Caco-2 (cell line): ENCODE measurements around the gene SETDB1. TPM values are rescaled to one million over a fixed set of nuclear protein-coding genes. Genes with fewer than 3 reads are reported as not detected.

Experiments
- BruUV-seq: library from RNA; stranded (reverse); fragments of 400-500 nt; replicated peaks from 2 replicates; lab custom pipeline; 2021; lab: Mats Ljungman, UMichigan
- CTCF ChIA-PET: fragments of 300-600 bp; sonication (Branson Sonifier 250); formaldehyde crosslinking; loops from one replicate; lab custom pipeline; 2022; ENCODE audit warnings: antibody characterized with exemption; lab: Charles Lee
- POLR2A ChIA-PET: fragments of 300-600 bp; sonication (Branson Sonifier 250); formaldehyde crosslinking; loops from one replicate; lab custom pipeline; 2022; ENCODE audit warnings: antibody characterized with exemption; lab: Charles Lee
- DNase-seq, 2 experiments: peaks; one replicate each; pipeline versions ENCODE4 v3.0.0 to v3.0.0-alpha.2; 2020 to 2022
- H3K27me3 ChIP-seq: replicated peaks from 2 replicates; pipeline ENCODE4 v1.6.0; 2011; ENCODE audit warnings: low read length; ENCODE audit not compliant: control insufficient read depth, insufficient read depth
- H3K36me3 ChIP-seq: 2 replicates; pipeline ENCODE4 v1.5.1; 2011; ENCODE audit warnings: low read length; ENCODE audit not compliant: control insufficient read depth, insufficient read depth
- H3K4me1 ChIP-seq: fragments of 250-450 bp; sonication (Bioruptor Pico); 2 replicates; pipeline ENCODE4 v1.5.1; 2020; ENCODE audit warnings: mild to moderate bottlenecking
- H3K4me3 ChIP-seq: 2 replicates; pipeline ENCODE4 v1.5.1; 2011; ENCODE audit warnings: low read depth, mild to moderate bottlenecking, control low read depth, low read length
- H3K9me3 ChIP-seq: fragments of 250-450 bp; sonication (Bioruptor Pico); 2 replicates; pipeline ENCODE4 v1.5.1; 2020; ENCODE audit warnings: mild to moderate bottlenecking, moderate library complexity
- H3K27ac Mint-ChIP-seq: one replicate; pipeline ENCODE4 v1.8.0; 2022; ENCODE audit warnings: mixed read lengths; ENCODE audit not compliant: unreplicated experiment
- H3K27me3 Mint-ChIP-seq: one replicate; pipeline ENCODE4 v1.8.0; 2022; ENCODE audit warnings: mixed read lengths; ENCODE audit not compliant: insufficient read depth, unreplicated experiment
- H3K36me3 Mint-ChIP-seq: one replicate; pipeline ENCODE4 v1.8.0; 2022; ENCODE audit warnings: mild to moderate bottlenecking, mixed read lengths; ENCODE audit not compliant: insufficient read depth, unreplicated experiment
- H3K4me1 Mint-ChIP-seq: one replicate; pipeline ENCODE4 v1.8.0; 2022; ENCODE audit warnings: low read depth, mixed read lengths; ENCODE audit not compliant: unreplicated experiment
- H3K4me3 Mint-ChIP-seq: one replicate; pipeline ENCODE4 v1.8.0; 2022; ENCODE audit warnings: mild to moderate bottlenecking, moderate library complexity, mixed read lengths; ENCODE audit not compliant: unreplicated experiment
- H3K9me3 Mint-ChIP-seq: one replicate; pipeline ENCODE4 v1.8.0; 2022; ENCODE audit warnings: mixed read lengths; ENCODE audit not compliant: unreplicated experiment
- intact Hi-C: fragments of 100-400 bp; cut with micrococcal nuclease; formaldehyde crosslinking; loops from one replicate; pipeline ENCODE4 v1.10.0; 2022; ENCODE audit not compliant: unreplicated experiment
- total RNA-seq: library from RNA; stranded (reverse); gene quantifications from 2 replicates; pipeline ENCODE4 v1.2.3, GENCODE V29; 2022
- TF ChIP-seq, protein P1 (sequence below), 2 experiments: fragments of 200-600 bp in 1 of 2; IDR thresholded peaks; 1 replicate in 1 of 2; 2 replicates in 1 of 2; pipeline versions ENCODE4 v1.5.1 to v1.8.0; 2011 to 2022; ENCODE audit warnings: antibody characterized with exemption in 1 of 2, control low read depth in 1 of 2, inconsistent platforms in 1 of 2, low read depth in 1 of 2, low read length in 1 of 2, mild to moderate bottlenecking in 1 of 2, moderate library complexity in 1 of 2; ENCODE audit not compliant: insufficient read depth in 1 of 2, severe bottlenecking in 1 of 2, unreplicated experiment in 1 of 2

SETDB1 gene
- total RNA-seq, 1 experiment from 2014 or later, result 45.0 TPM

DNA sequence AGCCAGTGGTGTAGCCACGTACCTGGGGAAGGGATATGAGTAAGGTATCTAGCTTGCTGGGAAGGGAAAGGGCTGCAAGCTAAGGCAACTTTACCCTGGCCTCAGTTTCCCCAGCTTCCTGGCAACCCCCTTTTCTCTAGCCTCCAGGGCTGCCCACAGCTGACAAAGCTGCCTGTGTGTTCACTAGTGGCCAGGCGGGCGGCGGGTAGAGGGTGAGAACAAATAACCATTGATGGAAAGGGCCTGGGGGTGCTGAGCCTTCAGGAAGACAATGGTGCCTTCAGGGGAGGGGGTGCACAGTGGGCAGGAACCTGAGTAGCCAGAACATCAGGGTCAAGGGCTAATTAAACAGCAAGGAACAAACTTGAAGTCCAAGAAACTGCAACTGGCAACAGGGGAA lies 42.3 kb downstream of the SETDB1 start:
- Histone ChIP-seq H3K9me3 (no peaks in the 10 kb centered on the region), H3K36me3 (peaks cover 14% of the 10 kb centered on the region), H3K27me3 (no peaks in the 10 kb centered on the region), H3K4me3 (no peak overlapping the region), H3K4me1 (peaks cover 39% of the 10 kb centered on the region)
- CTCF ChIA-PET, result no interaction called here
- Mint-ChIP-seq H3K27me3 (no peaks in the 10 kb centered on the region), H3K9me3 (no peaks in the 10 kb centered on the region), H3K27ac (peak overlapping the region; percentile 53), H3K4me3 (peak overlapping the region; percentile 32), H3K4me1 (peaks cover 54% of the 10 kb centered on the region), H3K36me3 (peaks cover 85% of the 10 kb centered on the region)
- TF ChIP-seq, protein P1, sequence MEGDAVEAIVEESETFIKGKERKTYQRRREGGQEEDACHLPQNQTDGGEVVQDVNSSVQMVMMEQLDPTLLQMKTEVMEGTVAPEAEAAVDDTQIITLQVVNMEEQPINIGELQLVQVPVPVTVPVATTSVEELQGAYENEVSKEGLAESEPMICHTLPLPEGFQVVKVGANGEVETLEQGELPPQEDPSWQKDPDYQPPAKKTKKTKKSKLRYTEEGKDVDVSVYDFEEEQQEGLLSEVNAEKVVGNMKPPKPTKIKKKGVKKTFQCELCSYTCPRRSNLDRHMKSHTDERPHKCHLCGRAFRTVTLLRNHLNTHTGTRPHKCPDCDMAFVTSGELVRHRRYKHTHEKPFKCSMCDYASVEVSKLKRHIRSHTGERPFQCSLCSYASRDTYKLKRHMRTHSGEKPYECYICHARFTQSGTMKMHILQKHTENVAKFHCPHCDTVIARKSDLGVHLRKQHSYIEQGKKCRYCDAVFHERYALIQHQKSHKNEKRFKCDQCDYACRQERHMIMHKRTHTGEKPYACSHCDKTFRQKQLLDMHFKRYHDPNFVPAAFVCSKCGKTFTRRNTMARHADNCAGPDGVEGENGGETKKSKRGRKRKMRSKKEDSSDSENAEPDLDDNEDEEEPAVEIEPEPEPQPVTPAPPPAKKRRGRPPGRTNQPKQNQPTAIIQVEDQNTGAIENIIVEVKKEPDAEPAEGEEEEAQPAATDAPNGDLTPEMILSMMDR (IDR thresholded peaks at IDR 0.05; ENCODE audit: insufficient read depth in 1 of 2, low read depth in 1 of 2, low read length in 1 of 2, severe bottlenecking in 1 of 2, unreplicated experiment in 1 of 2), result no peak
- POLR2A ChIA-PET, result no interaction called here
- BruUV-seq, result no TSS peak
- DNase-seq, result no peak
- intact Hi-C loops, result no loop called here

DNA sequence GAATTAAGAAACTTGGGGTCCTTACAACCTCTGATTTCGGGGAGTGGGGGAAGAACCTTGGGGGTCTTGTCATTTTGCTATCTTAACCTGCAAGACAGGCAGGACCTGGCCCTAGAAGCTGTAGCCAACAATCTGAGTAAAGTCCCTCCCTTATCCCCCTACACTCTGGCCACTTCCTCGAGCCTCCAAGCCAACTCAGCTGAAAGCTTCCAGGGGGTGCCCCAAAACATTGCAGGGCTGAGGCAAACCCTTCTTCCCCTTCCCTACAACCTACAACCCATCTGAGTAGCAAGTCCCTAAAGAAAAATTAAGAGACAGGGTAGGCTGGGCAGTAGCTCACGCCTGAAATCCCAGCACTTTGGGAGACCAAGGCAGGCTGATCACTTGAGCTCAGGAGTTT lies 43.5 kb downstream of the SETDB1 start:
- Mint-ChIP-seq H3K4me1 (peaks cover 50% of the 10 kb centered on the region), H3K4me3 (no peak overlapping the region), H3K27me3 (no peaks in the 10 kb centered on the region), H3K27ac (no peak overlapping the region), H3K36me3 (peaks cover 75% of the 10 kb centered on the region), H3K9me3 (no peaks in the 10 kb centered on the region)
- Histone ChIP-seq H3K9me3 (no peaks in the 10 kb centered on the region), H3K4me1 (peaks cover 39% of the 10 kb centered on the region), H3K27me3 (no peaks in the 10 kb centered on the region), H3K36me3 (peaks cover 12% of the 10 kb centered on the region), H3K4me3 (no peak overlapping the region)
- CTCF ChIA-PET, result interaction anchor here (0.7 kb wide), 1 partner anchor 28 kb away, joined by 4 read pairs; no protein-coding TSS in a partner anchor
- TF ChIP-seq, protein P1 (IDR thresholded peaks at IDR 0.05; ENCODE audit: insufficient read depth in 1 of 2, low read depth in 1 of 2, low read length in 1 of 2, severe bottlenecking in 1 of 2, unreplicated experiment in 1 of 2), result no peak
- no TSS peak for BruUV-seq
- POLR2A ChIA-PET, result interaction anchor here (3.1 kb wide), 1 partner anchor 12 kb away, joined by 19 read pairs; the partner anchor contains the start of gene ANXA9
- intact Hi-C loops, result loop anchor here (10.0 kb wide), 1 partner anchor 405 kb away; no protein-coding TSS in a partner anchor
- DNase-seq, result no peak

GRCh38 chr1:150970808-150971582 lies 44.8 kb downstream of the SETDB1 start:
- peak; percentile 95 to 97 for DNase-seq
- CTCF ChIA-PET, result interaction anchor here (0.7 to 2.9 kb wide), 5 partner anchors 10 to 35 kb away, joined by 3 to 28 read pairs (median 6); partner anchors contain the start of genes ANXA9 and MINDY1
- Histone ChIP-seq H3K27me3 (no peaks in the 10 kb centered on the region), H3K4me3 (peak overlapping the region; percentile 96), H3K4me1 (peaks cover 47% of the 10 kb centered on the region), H3K36me3 (peaks cover 12% of the 10 kb centered on the region), H3K9me3 (no peaks in the 10 kb centered on the region)
- peak overlapping the region; percentile 91 for H3K4me3 Mint-ChIP-seq
- no peaks in the 10 kb centered on the region for H3K27me3 Mint-ChIP-seq
- H3K36me3 Mint-ChIP-seq, result peaks cover 63% of the 10 kb centered on the region
- H3K4me1 Mint-ChIP-seq, result peaks cover 48% of the 10 kb centered on the region
- TF ChIP-seq, protein P1 (IDR thresholded peaks at IDR 0.05; ENCODE audit: insufficient read depth in 1 of 2, low read depth in 1 of 2, low read length in 1 of 2, severe bottlenecking in 1 of 2, unreplicated experiment in 1 of 2), result no peak
- H3K27ac Mint-ChIP-seq, result peak overlapping the region; percentile 91
- intact Hi-C loops, result loop anchor here (1.0 to 10.0 kb wide), 4 partner anchors 8 to 406 kb away; partner anchors contain the start of gene SETDB1
- H3K9me3 Mint-ChIP-seq, result no peaks in the 10 kb centered on the region
- BruUV-seq, result no TSS peak
- POLR2A ChIA-PET, result interaction anchor here (0.5 to 3.1 kb wide), 10 partner anchors 8 to 392 kb away, joined by 3 to 19 read pairs (median 4); partner anchors contain the start of genes ANXA9, GOLPH3L, MCL1 and MINDY1
